Testis (tissue), 3 donors: ENCODE measurements around the gene LSP1. TPM values are rescaled to one million over a fixed set of nuclear protein-coding genes. Genes with fewer than 3 reads are reported as not detected.
A peak's percentile ranks its signal among the peaks of the same experiment; 100 is the strongest.
"Not testable (repeated sequence)": the region's sequence is repeated elsewhere in the genome, so short reads cannot be mapped to it uniquely, and the experiment has no call there.

ENCODE experiments used
- DNase-seq: peaks from one replicate; pipeline ENCODE4 v3.0.0-alpha.2; 2019
- H3K27ac ChIP-seq, 2 donors: fragments of 200-600 bp; sonication (generic); one replicate each; pipeline ENCODE4 v1.5.1; 2019
- H3K27me3 ChIP-seq: fragments of 200-600 bp; sonication (generic); one replicate; pipeline ENCODE4 v1.5.1; 2019
- H3K36me3 ChIP-seq: fragments of 200-600 bp; sonication (generic); one replicate; pipeline ENCODE4 v1.5.1; 2017; ENCODE audit warnings: low read depth; ENCODE audit errors: missing control alignments
- H3K4me1 ChIP-seq: fragments of 200-600 bp; sonication (generic); one replicate; pipeline ENCODE4 v1.5.1; 2019
- H3K4me3 ChIP-seq, 2 donors: fragments of 200-600 bp; sonication (generic); one replicate each; pipeline ENCODE4 v1.5.1; 2017 to 2019
- H3K9me3 ChIP-seq: fragments of 200-600 bp; sonication (generic); one replicate; pipeline ENCODE4 v1.5.1; 2017
- CTCF ChIP-seq, 3 experiments: fragments of 450-650 bp in 2 of 3; fragments of 200-600 bp in 1 of 3; sonication (generic) in 1 of 3; IDR thresholded peaks; one replicate each; pipeline ENCODE4 v1.5.1; 2016 to 2019; ENCODE audit warnings: antibody characterized with exemption in 3 of 3, mild to moderate bottlenecking in 2 of 3, moderate library complexity in 1 of 3
- POLR2A ChIP-seq: fragments of 450-650 bp; IDR thresholded peaks from one replicate; pipeline ENCODE4 v1.6.1; 2017; ENCODE audit warnings: antibody characterized with exemption, mild to moderate bottlenecking, moderate library complexity
- WGBS, 2 donors: methylation state at CpG; one replicate each; pipeline ENCODE4 v1.1.5; 2018; 5-methylcytosine and 5-hydroxymethylcytosine counted together
- intact Hi-C: fragments of 100-400 bp; cut with DNase I; formaldehyde crosslinking; loops from one replicate; pipeline ENCODE4 v1.15.1; 2023; ENCODE audit warnings: low total_unique reads
- polyA plus RNA-seq: library from polyadenylated mRNA; stranded (reverse); fragments of 350-450 nt; fragmentation: Illumina TruSeq; extraction: RNeasy Lipid Tissue Mini Kit (QIAGEN cat#74804); gene quantifications from one replicate; pipeline ENCODE4 v1.2.3, GENCODE V29; 2014; ENCODE audit warnings: low read depth, low replicate concordance; ENCODE audit not compliant: insufficient read depth
- total RNA-seq, 2 donors: library from RNA; depleted of rRNA; stranded (reverse); fragments of >200 nt; gene quantifications; one replicate each; pipeline ENCODE4 v1.2.3, GENCODE V29; 2016

Gene LSP1
- total and polyA plus RNA-seq, 3 donors from 2014 or later, result 13.0 to 50.1 (median 19.9) TPM

GRCh38 chr11:1875093-1875850 is 22.4 kb downstream of the LSP1 start:
- H3K27ac ChIP-seq, result peak overlapping the region; percentile 18 to 64
- DNase-seq, result no peak
- TF ChIP-seq POLR2A, result no peak
- H3K27me3 ChIP-seq, result no peaks in the 10 kb centered on the region
- intact Hi-C loops, result no loop called here
- H3K36me3 ChIP-seq, result no peaks in the 10 kb centered on the region
- 68 to 96% methylated on average over 4 to 23 of the region's 28 CpGs for WGBS, 2 donors
- H3K4me3 ChIP-seq, result no peak overlapping the region
- H3K4me1 ChIP-seq, result peaks cover 8% of the 10 kb centered on the region
- H3K9me3 ChIP-seq, result no peaks in the 10 kb centered on the region

DNA sequence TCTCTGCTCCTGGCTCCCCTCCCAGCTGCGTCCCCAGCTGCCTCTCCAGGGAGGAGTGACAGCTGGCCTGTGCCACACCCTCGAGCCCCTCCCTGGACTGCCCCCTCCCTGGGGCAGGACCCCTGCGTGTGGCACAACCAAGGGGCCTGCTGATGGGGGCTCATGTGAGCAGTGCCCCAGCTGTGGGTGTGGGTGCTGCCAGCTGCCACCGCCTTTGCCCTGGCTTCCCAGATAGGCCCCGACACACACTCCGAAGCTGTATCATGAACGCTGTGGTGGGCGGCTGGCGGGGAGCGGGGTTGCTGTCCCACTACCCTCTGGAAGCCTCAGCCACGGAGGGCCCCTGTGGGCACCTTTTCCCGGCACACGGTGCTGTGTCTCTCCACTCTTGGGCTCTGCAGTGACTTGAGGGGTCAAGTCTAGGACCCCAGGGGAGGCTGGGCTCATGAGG is 23.0 kb downstream of the LSP1 start:
- H3K9me3 ChIP-seq, H3K4me3 ChIP-seq, H3K27me3 ChIP-seq, DNase-seq, intact Hi-C loops, H3K36me3 ChIP-seq: not testable (repeated sequence)
- 71 to 74% methylated on average over 8 to 13 of the region's 13 CpGs for WGBS, 2 donors
- Histone ChIP-seq H3K4me1 (peaks cover 14% of the 10 kb centered on the region), H3K27ac (peak overlapping the region in 1 of 2 donors; percentile 74)

GRCh38 chr11:1876361-1877063 is 23.6 kb downstream of the LSP1 start:
- no peak overlapping the region for H3K4me3 ChIP-seq
- intact Hi-C loops, result no loop called here
- no peaks in the 10 kb centered on the region for H3K36me3 ChIP-seq
- peak; percentile 71 for DNase-seq
- 30 to 47% methylated on average over 16 to 26 of the region's 26 CpGs for WGBS, 2 donors
- peak overlapping the region in 1 of 2 donors; percentile 74 for H3K27ac ChIP-seq
- peaks cover 20% of the 10 kb centered on the region for H3K4me1 ChIP-seq
- H3K27me3 ChIP-seq, result no peaks in the 10 kb centered on the region
- H3K9me3 ChIP-seq, result no peaks in the 10 kb centered on the region
- TF ChIP-seq CTCF (IDR thresholded peaks at IDR 0.05) (peak in 2 of 3 experiments; percentile 38 to 56), POLR2A (no peak)

DNA sequence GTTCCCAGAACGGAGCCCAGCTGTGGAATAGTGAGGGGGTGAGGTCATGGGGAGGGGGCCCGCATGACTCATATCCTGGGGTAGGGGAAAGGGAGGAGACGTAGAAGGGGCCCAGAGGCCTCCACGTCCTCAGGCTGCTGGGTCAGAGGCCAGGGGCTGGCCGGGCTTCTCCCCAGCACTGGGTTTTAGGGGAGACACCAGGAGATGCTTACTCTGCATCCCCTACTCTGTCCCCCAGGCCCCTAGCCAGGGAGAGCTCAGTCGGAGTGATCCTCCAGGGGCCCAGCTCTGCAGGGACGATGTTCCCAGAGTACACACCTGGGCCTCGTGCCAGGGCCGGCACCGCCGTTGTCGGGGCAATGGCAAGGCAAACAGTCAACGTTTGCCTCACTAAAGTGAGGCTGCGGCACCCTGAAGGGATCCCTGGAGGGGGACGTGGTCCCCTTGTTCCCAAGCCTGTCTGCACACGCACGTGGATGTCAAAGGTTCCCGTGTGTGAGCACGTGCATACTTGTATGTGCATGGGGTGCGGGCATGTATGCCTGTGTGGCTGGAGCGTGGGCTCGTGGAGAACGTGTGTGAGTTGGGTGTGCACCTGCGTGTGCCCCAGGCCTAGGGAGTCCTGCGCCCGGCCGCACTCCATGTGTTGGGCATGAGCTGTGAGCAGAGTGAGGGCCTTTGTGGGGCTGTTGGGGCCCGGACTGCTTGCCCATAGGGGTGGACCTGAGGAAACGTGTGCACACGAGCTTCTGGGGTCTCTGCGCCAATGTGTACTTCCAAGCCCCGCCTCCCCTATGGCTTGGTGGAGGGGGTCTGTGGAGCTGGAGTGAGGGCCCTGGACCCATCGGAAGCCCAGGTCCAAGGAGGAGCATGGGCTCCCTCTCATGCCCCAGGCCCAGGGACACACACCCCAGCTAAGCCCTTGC is 24.6 kb downstream of the LSP1 start:
- Histone ChIP-seq H3K4me1 (peaks cover 27% of the 10 kb centered on the region), H3K4me3 (no peak overlapping the region), H3K27ac (no peak overlapping the region), H3K9me3 (no peaks in the 10 kb centered on the region), H3K27me3 (no peaks in the 10 kb centered on the region), H3K36me3 (no peaks in the 10 kb centered on the region)
- intact Hi-C loops, result no loop called here
- 65 to 73% methylated on average over 24 to 33 of the region's 33 CpGs for WGBS, 2 donors
- DNase-seq, result no peak
- TF ChIP-seq POLR2A (no peak), CTCF (IDR thresholded peaks at IDR 0.05) (no peak)

GRCh38 chr11:1878137-1879031 is 25.5 kb downstream of the LSP1 start:
- peak; percentile 42 for DNase-seq
- H3K27ac ChIP-seq, result peak overlapping the region in 1 of 2 donors; percentile 50
- H3K27me3 ChIP-seq, result no peaks in the 10 kb centered on the region
- no peaks in the 10 kb centered on the region for H3K9me3 ChIP-seq
- H3K4me3 ChIP-seq, result no peak overlapping the region
- TF ChIP-seq CTCF (IDR thresholded peaks at IDR 0.05) (no peak), POLR2A (no peak)
- no peaks in the 10 kb centered on the region for H3K36me3 ChIP-seq
- intact Hi-C loops, result no loop called here
- H3K4me1 ChIP-seq, result peaks cover 30% of the 10 kb centered on the region
- WGBS, 2 donors, result 77 to 81% methylated on average over 14 to 30 of the region's 30 CpGs
